Middle frontal gyrus (tissue), 1 donor: ENCODE data around the gene DAPK2.

ENCODE experiments used
- DNase-seq: peaks from one replicate; pipeline ENCODE4 v3.0.0-alpha.2; 2015; ENCODE audit warnings: low spot score; ENCODE audit errors: extremely low spot score

The DAPK2 gene

GRCh38 chr15:63870487-63871209, 175.6 kb downstream of the DAPK2 start:
- no peak for DNase-seq

GRCh38 chr15:63870043-63870394, 176.3 kb downstream of the DAPK2 start:
- DNase-seq, result no peak

- no peak for DNase-seq
These were observed 176.8 kb downstream of the DAPK2 start for GRCh38 chr15:63869371-63870042.

GRCh38 chr15:63864186-63864585, 182.1 kb downstream of the DAPK2 start:
- no peak for DNase-seq

GRCh38 chr15:63861946-63862517, 184.3 kb downstream of the DAPK2 start:
- DNase-seq, result no peak

GRCh38 chr15:63860555-63860954, 185.7 kb downstream of the DAPK2 start:
- DNase-seq, result no peak

GRCh38 chr15:63860155-63860554, 186.1 kb downstream of the DAPK2 start:
- DNase-seq, result no peak

- DNase-seq, result no peak
These were observed 187.4 kb downstream of the DAPK2 start for GRCh38 chr15:63858881-63859280.

GRCh38 chr15:63858448-63858847, 187.8 kb downstream of the DAPK2 start:
- DNase-seq, result no peak

- DNase-seq, result no peak
These were observed 188.8 kb downstream of the DAPK2 start for GRCh38 chr15:63857461-63857856.
